ENCODE measurements around the gene PCNX4. TPM values are rescaled to one million over a fixed set of nuclear protein-coding genes. Genes with fewer than 3 reads are reported as not detected.
A peak's percentile ranks its signal among the peaks of the same experiment; 100 is the strongest.

Gene PCNX4
- total RNA-seq, 1 donor from 2014 or later = 36.8 TPM

DNA sequence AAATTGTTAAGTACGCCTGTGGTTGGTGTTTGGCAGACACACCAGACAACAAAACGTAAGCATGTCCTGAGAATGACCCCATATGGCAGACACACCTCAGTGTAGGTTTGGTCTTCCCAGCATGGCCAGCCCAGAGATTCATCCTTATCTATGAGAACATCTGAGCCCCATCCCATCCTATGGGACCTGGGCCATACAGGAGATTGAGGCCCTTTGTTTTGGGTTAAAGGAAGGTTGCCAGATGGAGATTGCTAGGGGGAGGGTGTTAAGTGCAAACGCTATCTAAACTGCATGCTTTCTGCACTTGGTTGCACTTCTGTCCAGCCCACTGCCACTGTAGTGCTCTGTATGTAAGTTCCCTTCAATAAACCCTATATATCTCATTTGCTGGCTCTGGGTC is 4.1 kb upstream of the PCNX4 start:
- H3K27me3 ChIP-seq (ENCODE audit: low read depth) = no peaks in the 10 kb centered on the region
- intact Hi-C loops (cut with micrococcal nuclease) = no loop called here

DNA sequence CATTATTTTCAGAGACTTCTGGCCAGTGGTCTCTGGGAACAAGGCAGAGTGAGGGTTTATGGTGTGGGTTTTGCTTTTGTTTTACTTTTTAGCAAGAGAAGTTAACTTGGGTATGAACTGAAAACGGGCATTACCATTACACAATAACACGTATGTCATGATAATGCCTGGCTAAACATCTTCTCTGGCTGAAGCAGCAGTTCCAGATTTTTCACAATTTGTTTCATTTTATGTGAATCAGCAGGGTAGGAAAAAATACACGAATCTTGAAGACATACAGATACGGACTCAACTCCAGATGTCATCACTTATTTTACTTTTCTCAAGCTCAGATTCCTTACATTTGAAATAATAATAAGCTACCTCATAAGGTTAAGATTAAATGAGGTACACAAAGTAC is 2.5 kb upstream of the PCNX4 start:
- intact Hi-C loops (cut with micrococcal nuclease) = no loop called here
- no peak for TF ChIP-seq CTCF (IDR thresholded peaks at IDR 0.05; ENCODE audit: borderline replicate concordance)
- Histone ChIP-seq H3K4me1 (peaks cover 27% of the 10 kb centered on the region), H3K4me3 (no peak overlapping the region), H3K36me3 (no peaks in the 10 kb centered on the region), H3K27ac (replicated peaks) (no peak overlapping the region), H3K27me3 (ENCODE audit: low read depth) (no peaks in the 10 kb centered on the region), H3K9me3 (replicated peaks) (no peaks in the 10 kb centered on the region)
- no peak for DNase-seq

More for the DNA sequence above, 4.1 kb upstream of the PCNX4 start:
- no peak overlapping the region for H3K27ac ChIP-seq (replicated peaks)
- no peaks in the 10 kb centered on the region for H3K36me3 ChIP-seq
- no peak overlapping the region for H3K4me3 ChIP-seq
- DNase-seq = no peak
- H3K4me1 ChIP-seq = peaks cover 12% of the 10 kb centered on the region
- no peaks in the 10 kb centered on the region for H3K9me3 ChIP-seq (replicated peaks)
- TF ChIP-seq CTCF (IDR thresholded peaks at IDR 0.05; ENCODE audit: borderline replicate concordance) = no peak

- H3K9me3 ChIP-seq (replicated peaks) = no peaks in the 10 kb centered on the region
- TF ChIP-seq CTCF (IDR thresholded peaks at IDR 0.05; ENCODE audit: borderline replicate concordance) = no peak
Observed at GRCh38 chr14:60090864-60091519, 731 bp upstream of the PCNX4 start.

DNA sequence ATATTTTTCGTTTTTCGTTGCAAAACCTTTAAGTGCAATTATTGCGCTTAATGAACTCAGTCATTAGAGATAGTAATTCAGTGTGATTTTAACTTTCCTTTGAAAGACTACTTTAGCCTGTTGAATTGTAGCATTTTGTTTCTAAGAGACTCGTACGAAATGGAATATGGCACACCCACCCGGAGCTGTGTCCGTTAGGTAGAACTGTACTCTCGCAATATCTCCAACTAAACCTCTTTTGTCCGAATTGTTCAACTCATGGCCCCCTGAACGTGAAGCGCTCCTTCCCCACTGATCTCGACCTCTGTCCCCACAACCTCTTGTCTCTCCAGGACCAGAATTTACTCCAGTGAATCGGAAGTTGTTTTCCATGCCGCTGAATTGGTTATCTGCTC is 800 bp downstream of the PCNX4 start:
- H3K4me3 ChIP-seq = peak overlapping the region; percentile 93
- H3K27ac ChIP-seq (replicated peaks) = peak overlapping the region; percentile 95
- H3K9me3 ChIP-seq (replicated peaks) = no peaks in the 10 kb centered on the region
- no peaks in the 10 kb centered on the region for H3K36me3 ChIP-seq
- H3K4me1 ChIP-seq = peaks cover 60% of the 10 kb centered on the region
- TF ChIP-seq CTCF (IDR thresholded peaks at IDR 0.05; ENCODE audit: borderline replicate concordance) = no peak
- no peaks in the 10 kb centered on the region for H3K27me3 ChIP-seq (ENCODE audit: low read depth)
- no peak for DNase-seq
- intact Hi-C loops (cut with micrococcal nuclease) = no loop called here

More at GRCh38 chr14:60090864-60091519, 731 bp upstream of the PCNX4 start:
- Histone ChIP-seq H3K4me3 (peak overlapping the region; percentile 93), H3K27ac (replicated peaks) (peak overlapping the region; percentile 95), H3K4me1 (peaks cover 45% of the 10 kb centered on the region), H3K27me3 (ENCODE audit: low read depth) (no peaks in the 10 kb centered on the region), H3K36me3 (no peaks in the 10 kb centered on the region)
- intact Hi-C loops (cut with micrococcal nuclease) = no loop called here
- DNase-seq = peak; percentile 33

GRCh38 chr14:60093080-60093479 is 1.4 kb downstream of the PCNX4 start:
- peaks cover 3% of the 10 kb centered on the region for H3K36me3 ChIP-seq
- peaks cover 66% of the 10 kb centered on the region for H3K4me1 ChIP-seq
- no peak for DNase-seq
- peak overlapping the region; percentile 93 for H3K4me3 ChIP-seq
- intact Hi-C loops (cut with micrococcal nuclease) = no loop called here
- no peak for TF ChIP-seq CTCF (IDR thresholded peaks at IDR 0.05; ENCODE audit: borderline replicate concordance)
- peak overlapping the region; percentile 95 for H3K27ac ChIP-seq (replicated peaks)
- no peaks in the 10 kb centered on the region for H3K9me3 ChIP-seq (replicated peaks)
- no peaks in the 10 kb centered on the region for H3K27me3 ChIP-seq (ENCODE audit: low read depth)

Measured in left ventricle myocardium inferior (tissue), 1 donor.